Hippocampal formation (tissue), 2 donors: ENCODE measurements around the gene MMP1.

Source experiments
- DNase-seq, 2 donors: peaks; one replicate each; lab custom pipeline; 2025; lab: John Stamatoyannopoulos, UW

Gene MMP1

GRCh38 chr11:102806296-102806695, 8.3 kb upstream of the MMP1 start:
- no peak for DNase-seq

GRCh38 chr11:102802341-102802740, 4.4 kb upstream of the MMP1 start:
- no peak for DNase-seq

- no peak for DNase-seq
Observed at GRCh38 chr11:102800767-102801166, 2.8 kb upstream of the MMP1 start.

- no peak for DNase-seq
Observed at GRCh38 chr11:102799681-102800340, 1.9 kb upstream of the MMP1 start.

GRCh38 chr11:102794382-102794781, 3.6 kb downstream of the MMP1 start:
- no peak for DNase-seq

- no peak for DNase-seq
Observed at GRCh38 chr11:102793677-102794290, 4.2 kb downstream of the MMP1 start.

- no peak for DNase-seq
Observed at GRCh38 chr11:102792604-102793003, 5.4 kb downstream of the MMP1 start.

GRCh38 chr11:102791271-102792036, 6.5 kb downstream of the MMP1 start:
- no peak for DNase-seq

GRCh38 chr11:102788334-102788995, 9.5 kb downstream of the MMP1 start:
- DNase-seq: no peak

GRCh38 chr11:102784380-102784779, 13.6 kb downstream of the MMP1 start:
- DNase-seq: no peak

GRCh38 chr11:102783720-102784119, 14.2 kb downstream of the MMP1 start:
- DNase-seq: no peak

- DNase-seq: no peak
Observed at GRCh38 chr11:102783016-102783415, 14.9 kb downstream of the MMP1 start.

- no peak for DNase-seq
Observed at GRCh38 chr11:102781676-102782075, 16.3 kb downstream of the MMP1 start.

GRCh38 chr11:102780491-102780918, 17.5 kb downstream of the MMP1 start, which contains the start of gene MMP10:
Gene MMP10 (minus strand): TSS chr11:102780628. CDS start chr11:102780591, 37 bp downstream.
- no peak for DNase-seq

GRCh38 chr11:102776454-102776853, 21.5 kb downstream of the MMP1 start:
- no peak for DNase-seq

- DNase-seq: no peak
Observed at GRCh38 chr11:102773386-102773785, 24.6 kb downstream of the MMP1 start.

- DNase-seq: no peak
Observed at GRCh38 chr11:102771351-102771750, 26.6 kb downstream of the MMP1 start.

- DNase-seq: no peak
Observed at GRCh38 chr11:102770191-102770590, 27.8 kb downstream of the MMP1 start.

GRCh38 chr11:102767800-102768199, 30.2 kb downstream of the MMP1 start:
- no peak for DNase-seq

GRCh38 chr11:102763440-102763839, 34.5 kb downstream of the MMP1 start:
- DNase-seq: no peak

- DNase-seq: no peak
Observed at GRCh38 chr11:102762361-102762767, 35.6 kb downstream of the MMP1 start.

- DNase-seq: no peak
Observed at GRCh38 chr11:102761646-102762238, 36.2 kb downstream of the MMP1 start.
